Daoy (cell line): ENCODE data around the gene HOXA5. TPM values are rescaled to one million over a fixed set of nuclear protein-coding genes. Genes with fewer than 3 reads are reported as not detected.
A peak's percentile ranks its signal among the peaks of the same experiment; 100 is the strongest.

Experiments
- DNase-seq: peaks from one replicate; pipeline ENCODE4 v3.0.0-alpha.2; 2015; ENCODE audit warnings: low read depth
- total RNA-seq: library from RNA; depleted of rRNA; stranded (reverse); fragments of >200 nt; shearing (Covaris generic); gene quantifications from 2 replicates; pipeline ENCODE4 v1.2.3, GENCODE V29; 2014

HOXA5 gene
- total RNA-seq, 1 experiment from 2014 or later = 41.1 TPM

DNA sequence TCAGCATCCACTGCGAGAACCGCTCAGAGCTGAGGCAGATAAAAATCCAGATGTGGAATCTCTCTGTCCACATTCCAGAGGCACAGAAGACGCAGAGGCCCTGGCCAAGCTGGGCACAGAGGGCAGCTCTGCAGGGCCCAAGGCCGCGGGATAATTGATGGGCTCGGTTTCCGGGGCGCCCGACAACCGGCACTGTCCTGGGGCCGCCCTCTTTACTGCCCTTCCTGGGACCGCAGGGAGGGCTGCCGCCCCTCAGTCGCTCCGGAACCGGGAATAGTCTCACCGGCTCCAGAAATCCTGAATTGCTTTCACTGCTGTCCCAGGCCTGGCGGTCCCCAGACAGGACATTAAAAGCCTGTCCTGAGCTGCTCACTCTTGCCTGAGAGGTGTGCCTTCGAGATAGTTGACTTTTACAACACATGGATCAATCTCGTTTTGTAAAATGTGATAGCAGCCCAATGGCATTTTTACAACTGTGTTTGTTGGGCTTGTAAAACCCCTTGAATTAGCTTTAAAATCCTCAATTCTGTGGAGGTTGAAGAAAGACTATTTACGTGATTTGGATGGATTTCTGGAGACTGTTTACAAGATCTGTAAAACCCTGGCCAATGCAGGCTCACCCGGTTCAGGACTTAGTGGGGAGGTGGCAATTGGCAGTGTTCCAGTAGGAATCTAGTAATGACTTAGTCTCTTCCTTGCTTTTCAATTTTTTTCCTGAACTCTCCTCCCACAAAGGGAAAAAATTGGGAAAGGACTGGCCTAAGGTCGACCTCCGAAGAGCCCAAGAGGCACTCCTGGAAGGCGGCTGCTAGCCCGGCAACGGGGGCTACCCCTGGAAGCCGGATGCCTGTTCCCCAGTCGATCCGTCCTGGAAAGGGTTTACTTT is 5.5 kb upstream of the HOXA5 start:
- no peak for DNase-seq

DNA sequence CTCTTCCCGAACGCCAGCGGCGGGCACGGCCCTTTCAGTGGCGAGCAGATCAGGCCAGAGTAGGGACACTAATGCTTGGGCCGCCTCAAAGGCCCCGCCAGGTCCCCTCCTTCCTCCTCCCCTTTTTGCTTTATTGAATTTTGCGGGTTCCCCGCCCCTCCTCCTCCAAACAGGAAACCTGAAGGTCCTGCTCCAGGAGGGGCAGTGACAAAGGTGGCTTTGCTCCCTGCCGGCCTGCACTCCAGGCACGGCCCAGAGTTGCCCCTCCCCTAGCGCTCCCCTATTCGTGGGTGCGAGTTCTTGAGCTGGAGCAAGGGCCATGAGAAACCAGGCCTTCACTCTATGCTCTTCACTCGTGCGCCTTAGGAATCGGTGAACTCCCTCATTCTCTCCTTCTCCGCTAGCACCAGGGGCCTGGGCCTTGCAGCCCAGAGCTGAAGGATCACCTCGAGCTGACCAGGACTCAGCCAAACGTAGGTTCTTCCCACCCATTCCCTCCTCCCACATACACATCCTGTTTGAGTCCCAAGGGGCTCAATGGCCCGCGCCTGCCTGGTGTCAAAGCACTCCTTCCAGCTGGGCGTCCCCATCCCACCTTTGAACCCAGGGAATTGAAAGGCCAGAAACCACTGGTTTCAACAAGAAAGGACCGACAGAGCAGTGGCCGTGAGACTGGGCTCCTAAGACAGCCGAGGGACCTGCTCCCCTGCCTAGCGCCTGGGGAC is 4.7 kb upstream of the HOXA5 start:
- DNase-seq = no peak

DNA sequence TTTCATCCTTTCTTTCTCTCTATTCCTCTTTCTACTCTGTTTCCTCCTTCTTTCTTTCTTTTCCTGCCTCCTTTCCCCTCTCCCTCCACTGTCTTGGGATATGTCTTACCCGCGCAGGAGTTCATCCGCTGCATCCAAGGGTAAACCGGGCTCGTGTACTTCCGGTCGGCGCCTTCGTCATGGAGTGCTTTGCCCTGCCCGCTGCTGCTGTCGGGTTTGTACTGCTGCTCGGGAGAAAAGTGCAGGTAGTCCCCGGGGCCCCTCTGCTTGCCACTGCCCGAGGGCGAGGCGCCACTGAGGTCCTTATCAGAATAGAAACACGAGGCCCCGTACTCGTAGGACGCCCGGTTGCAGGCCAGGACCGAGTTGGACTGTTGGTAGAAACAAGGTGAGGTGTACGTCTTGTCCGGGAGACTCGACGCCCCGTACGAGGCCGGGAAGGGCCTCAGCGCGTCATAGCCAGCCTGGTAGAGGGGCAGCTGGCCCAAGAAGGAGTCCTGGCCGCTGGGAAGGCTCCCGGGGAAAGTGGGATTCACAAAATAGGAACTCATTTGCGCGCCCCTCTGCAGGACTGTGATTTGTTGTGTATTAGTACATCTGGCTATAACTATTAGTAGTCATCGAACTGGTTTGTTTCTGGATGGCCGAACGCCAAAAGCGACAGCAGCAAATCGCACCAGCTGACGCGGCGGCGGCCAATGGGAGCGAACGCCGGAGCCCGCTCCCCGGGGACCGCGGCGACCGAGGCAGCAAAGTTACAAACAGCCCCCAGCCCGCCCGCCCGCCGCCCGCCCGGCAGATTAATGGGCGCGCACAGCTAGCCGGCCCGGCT is 3.9 kb upstream of the HOXA5 start, which contains the start of gene HOXA6:
Gene HOXA6, minus strand, starts transcription at position 576 of the 832 bp plus-strand sequence. Its CDS starts 25 bp downstream, at position 551.
- no peak for DNase-seq

DNA sequence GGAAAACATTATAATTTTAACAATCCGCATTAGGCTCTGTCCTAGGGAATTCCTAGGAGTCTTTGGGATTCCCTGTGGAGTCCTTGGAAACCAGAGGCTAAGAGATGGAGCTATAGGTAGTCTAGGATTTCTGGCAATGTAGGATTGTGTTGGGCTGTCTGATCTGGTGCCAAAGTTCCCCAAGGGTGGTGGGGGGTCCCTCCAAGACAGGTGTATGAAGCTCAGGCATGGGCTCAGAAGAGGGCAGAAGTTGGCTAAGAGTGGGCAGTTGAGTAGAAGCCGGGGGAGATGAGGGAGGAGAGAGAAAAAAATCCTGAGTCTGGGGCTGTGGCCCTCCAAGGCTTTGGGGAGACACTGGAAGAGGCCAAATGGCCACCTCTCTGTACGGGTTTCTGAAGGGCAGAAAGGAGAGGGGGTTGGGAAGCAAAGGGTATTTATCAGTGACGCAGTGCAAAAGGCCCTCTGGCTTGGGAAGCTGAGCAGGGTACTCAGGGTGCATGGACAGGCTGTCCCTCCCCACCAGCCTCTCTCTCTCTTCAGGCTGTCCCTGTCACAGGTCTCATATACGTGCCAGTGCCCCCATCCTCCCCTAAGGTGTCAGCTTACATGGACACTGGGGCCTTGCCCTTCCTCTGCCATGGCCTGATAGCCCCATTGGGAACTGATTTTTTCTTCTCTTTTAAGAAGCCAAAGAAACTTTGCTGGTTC is 3.2 kb upstream of the HOXA5 start:
- DNase-seq = no peak

DNA sequence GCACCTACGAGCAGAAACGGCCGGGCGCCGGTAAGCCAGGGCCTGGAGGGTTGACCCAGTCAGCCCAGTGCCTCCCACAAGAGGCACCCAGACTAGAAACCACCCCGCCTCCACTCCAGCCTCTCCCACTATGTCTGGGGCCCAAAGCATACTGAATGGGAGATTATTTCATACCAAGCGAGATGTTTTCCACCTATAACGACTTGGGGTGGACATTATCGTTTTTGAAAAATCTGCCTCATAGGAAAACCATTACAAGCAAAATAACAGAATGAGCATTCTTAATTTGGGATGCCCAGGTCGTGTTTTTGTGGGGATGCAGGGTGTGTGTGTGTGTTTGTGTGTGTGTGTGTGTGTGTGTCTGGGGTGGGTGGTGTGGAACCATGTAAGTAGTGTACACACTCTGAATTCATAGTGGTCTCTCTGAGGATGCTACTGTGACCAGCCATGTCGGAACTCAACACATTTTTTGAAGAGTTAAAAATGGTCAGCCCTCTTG is 2.5 kb upstream of the HOXA5 start:
- no peak for DNase-seq

DNA sequence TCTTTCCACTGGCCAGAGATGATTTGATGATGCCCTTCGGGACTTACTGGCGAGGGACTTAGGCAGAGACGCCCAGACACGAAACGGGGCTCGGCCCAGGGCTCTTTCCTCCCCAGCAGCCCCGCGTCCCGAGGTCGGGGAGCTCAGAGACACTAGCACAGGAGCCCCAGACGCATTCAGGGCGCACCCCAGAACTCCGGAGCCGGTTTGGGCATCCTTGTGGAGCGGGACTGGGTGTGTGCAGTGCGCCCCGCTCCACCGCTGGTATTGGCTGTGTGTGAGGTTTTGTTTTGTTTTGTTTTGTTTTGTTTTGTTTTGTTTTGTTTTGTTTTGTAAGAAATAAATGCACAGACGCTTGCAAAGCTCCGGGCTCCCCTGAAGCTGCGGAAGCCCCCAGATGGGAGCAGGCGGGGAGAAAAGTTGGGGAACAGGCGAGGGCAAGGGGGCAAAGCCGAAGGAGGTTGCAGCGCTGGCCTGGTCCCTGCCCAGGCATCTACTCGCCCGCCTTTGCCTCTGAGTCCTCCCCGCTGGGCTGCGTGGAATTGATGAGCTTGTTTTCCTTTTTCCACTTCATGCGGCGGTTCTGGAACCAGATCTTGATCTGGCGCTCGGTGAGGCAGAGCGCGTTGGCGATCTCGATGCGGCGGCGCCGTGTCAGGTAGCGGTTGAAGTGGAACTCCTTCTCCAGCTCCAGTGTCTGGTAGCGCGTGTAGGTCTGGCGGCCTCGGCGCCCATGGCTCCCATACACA is 1.9 kb upstream of the HOXA5 start:
- no peak for DNase-seq

DNA sequence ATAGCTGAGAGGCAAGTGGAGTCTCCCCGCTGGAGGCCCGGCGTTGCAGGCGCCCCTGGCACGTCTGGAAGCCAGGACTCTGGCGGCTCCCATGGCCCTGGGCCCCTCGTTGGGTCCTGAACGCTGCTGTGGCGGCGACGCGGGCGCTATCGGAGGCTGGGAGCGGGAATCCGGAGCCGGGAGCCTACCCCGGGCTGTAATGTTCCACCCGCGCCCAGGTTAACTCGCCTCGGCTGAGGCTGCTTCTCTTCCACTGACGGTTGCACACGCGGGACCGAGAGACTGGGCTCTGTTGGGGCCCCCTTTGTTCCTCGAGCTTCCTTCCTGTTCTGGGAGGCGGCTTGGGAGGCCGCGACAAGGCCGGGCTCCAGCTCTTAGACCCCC is 1.3 kb upstream of the HOXA5 start:
- DNase-seq = no peak

DNA sequence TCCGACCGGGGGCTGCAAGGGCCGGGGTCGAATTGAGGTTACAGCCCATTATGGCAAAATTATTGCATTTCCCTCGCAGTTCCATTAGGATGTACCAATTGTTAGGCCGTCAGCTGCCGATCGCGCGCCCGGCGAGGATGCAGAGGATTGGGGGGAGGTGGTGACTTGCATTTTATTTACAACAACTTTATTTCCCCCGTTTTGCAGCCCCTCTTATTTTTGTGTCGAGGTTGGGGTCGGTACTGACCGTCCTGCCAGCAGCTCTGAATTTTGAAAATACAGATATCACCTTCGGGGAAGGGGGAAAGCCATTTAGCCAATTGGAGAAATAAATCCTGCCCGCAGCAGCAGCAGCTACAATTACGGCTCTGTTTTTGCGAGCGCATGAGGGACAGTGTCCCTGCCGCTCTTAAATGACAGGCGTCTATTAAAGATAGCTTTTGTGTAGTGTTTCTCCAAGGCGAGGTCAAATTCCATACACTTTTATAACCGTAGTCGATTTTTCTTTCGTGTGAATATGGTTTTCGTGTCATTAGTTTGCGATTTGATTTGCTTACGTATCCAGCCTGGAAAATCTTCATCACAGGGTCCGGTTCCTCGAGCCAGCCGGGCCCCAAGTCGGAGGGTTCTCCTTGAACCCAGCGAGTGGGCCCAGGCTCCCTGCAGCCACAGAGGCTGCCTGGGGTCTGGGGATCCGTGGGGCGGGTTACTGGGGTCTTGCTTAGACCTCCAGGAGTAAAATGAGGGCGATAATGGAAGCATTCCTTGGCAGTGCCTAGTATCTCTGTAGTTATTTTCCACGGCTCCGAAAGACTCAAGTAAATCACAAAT is 684 bp upstream of the HOXA5 start:
- no peak for DNase-seq

DNA sequence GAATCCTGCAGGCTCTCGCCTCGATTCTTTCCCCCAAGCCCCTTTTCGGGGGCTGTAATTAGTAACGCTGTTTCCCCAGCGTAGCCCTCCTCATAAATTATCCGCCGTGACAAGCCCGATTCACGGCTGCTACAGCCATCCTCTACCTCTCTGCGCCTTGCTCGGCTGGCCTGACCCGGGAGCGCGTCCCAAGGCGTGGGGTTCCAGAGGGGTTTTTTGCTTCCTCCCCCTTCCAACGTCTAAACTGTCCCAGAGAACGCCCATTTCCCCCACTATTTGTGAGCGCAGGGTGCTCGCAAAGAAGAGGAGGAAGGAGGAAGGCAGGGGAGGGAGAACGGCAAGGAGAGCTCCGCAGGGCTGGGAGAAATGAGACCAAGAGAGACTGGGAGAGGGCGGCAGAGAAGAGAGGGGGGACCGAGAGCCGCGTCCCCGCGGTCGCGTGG is 880 bp downstream of the HOXA5 start:
- DNase-seq = no peak

DNA sequence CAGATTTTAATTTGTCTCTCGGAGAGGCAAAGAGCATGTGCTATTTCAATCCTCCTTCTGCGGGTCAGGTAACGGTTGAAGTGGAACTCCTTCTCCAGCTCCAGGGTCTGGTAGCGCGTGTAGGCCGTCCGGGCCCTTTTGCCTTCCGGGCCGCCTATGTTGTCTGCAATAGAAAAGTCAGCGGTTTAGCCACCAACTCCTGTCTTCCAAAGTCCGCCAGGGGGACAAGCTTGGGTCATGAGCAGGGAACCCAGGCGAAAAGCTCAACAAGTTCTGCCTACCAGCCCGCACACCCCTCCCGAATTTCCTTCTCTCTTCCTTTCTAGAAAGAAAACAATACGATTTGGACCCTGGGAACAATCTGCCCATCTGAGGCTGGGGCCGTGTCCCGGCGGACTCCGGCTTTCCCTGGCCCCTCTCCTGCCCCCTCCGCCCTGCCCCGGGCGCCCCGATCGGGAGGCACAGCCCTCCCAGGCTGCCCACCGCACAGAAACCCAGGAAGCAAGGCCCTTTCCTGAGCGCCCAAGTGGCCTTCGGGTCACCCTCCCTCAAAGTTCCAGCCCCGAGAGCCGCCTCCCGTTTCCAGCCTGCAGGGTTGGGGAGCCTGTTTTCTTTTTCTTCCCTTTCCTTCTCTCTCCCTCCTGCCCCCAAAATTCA is 1.4 kb downstream of the HOXA5 start:
- DNase-seq = peak; percentile 78

DNA sequence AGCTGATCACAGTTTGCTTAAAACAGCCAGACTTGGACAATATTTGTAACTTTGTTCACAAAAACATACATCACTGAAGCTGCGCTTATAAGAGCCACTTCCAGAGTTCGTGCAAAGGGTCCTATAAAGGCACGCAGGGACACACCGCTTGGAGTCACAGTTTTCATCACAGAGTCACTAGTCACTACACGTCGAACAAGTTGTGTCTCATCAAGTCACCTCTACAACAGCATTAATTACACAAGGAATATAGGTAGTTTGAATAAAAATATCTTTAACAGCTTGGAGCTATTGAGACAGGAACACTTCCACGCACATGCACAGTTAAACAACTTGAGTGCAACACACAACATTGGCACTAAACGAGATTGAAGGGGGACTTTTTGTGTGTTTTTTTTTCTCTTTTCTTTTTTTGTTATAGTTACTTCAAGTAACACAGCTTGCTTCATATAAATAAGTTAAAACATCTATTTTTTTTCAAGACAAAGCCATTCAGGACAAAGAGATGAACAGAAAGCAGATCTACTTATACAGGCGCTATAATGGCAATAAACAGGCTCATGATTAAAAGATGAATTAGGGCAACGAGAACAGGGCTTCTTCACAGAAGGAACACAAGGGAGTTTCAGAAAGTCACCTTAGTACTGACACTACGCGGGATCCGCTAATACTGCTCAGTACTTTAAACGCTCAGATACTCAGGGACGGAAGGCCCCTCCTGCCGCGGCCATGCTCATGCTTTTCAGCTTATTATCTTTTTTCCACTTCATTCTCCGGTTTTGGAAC is 2.2 kb downstream of the HOXA5 start:
- no peak for DNase-seq

DNA sequence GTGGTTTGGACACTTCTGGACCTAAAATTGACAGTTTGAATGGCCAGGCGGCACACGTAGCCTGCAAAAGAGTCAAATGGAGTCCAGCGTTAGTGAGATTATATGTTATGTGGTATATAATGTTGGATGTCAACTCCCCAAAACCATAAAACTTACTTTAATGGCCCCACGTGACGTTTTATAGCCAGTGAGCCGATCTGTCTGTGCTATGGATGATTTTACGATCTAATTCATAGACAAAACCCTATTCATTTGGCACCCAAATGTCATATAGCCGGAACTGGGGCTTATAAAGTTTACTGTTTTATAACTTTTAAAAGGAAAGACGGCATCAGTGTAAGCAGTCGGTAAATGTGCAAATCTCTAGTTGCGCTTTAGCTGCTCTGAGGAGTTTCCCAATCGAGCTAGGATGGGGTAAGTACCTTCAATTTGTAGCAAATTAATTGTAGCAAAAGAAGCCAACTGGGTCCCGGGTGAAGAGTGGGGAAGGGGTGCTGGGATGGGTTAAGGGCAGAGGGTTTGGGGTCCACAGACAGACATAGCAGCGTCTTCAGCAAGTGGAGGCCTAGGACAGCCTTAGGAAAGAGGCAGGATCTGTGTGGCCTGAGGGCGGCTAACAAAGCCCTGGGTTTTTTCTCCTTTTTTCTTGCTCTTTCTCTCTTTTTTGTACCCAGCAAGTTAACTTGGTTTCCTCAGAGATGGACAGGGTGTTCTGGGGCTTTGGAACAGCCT is 3.2 kb downstream of the HOXA5 start:
- no peak for DNase-seq

DNA sequence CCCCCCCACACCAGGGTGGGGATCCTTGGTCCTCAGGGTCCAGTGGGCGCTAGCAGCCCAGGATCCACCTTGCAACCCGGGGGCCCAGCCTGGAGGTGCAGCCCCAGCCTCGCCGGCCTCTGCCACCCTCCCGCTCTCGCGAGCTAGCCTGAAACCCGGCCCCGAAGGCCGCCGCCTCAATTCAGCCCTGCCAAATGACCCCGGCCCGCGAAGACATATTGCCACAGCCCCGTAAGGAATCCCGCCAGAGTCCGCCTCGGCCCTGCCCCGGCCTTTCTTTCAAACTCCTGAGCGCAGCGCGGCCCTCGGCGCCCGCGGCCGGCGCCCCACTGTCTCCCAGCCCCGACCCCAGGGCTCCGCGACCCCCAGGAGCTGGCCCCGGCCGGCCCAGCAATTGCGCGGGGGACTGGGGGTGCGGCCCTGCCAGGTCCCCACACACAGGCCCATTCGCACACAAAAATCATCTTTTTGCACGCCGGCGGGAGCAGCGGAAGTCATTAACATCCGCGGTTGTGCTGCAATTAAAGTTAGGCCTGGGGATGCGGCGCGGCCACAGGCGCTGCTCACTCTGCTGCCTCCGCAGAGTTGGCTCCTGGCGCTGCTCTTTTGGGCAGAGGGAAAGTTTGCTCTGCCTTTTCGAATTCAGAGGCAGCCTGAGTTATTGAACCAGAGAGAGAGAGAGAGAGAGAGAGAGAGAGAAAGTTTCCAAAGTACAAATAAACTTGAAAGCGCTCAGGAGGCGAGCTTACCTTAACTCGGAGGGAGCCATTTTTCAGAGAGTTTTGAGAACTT is 4.0 kb downstream of the HOXA5 start:
- peak; percentile 64 for DNase-seq

DNA sequence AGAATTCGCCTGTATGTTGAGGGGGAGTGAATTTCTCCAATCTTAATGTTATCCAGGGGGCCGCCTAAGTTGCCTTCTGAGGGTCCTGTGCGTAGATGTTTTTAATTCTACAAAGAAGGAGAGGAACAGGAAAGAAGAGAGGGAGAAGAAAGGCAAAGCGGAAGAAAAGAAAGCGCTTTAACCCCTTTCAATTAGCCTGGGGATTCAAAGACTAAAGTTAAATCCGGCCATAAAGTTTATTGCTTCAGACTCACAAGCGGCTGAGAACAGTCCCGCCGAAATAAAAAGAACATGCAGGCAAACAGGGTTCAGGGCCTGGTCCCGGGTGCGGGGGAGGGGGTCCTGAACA is 4.5 kb downstream of the HOXA5 start:
- no peak for DNase-seq

DNA sequence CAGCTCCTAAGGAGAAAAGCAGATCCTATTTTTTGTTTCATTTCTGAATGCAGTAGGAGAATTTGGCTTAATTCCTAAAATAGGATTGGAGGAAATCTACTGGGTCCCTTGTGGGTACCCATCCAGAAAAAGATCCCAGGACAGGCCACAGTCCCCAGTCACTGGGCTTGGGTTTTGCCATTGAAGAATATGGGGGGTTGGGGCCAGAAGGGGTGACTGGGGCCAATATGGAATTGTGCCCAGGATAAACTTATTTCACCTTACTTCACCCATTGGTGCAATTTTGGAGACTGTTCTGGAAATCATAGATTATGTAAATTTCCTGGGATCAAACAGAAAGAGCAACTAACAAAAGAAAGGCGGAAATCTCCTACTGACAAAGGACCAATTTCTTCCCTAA is 5.0 kb downstream of the HOXA5 start:
- no peak for DNase-seq

DNA sequence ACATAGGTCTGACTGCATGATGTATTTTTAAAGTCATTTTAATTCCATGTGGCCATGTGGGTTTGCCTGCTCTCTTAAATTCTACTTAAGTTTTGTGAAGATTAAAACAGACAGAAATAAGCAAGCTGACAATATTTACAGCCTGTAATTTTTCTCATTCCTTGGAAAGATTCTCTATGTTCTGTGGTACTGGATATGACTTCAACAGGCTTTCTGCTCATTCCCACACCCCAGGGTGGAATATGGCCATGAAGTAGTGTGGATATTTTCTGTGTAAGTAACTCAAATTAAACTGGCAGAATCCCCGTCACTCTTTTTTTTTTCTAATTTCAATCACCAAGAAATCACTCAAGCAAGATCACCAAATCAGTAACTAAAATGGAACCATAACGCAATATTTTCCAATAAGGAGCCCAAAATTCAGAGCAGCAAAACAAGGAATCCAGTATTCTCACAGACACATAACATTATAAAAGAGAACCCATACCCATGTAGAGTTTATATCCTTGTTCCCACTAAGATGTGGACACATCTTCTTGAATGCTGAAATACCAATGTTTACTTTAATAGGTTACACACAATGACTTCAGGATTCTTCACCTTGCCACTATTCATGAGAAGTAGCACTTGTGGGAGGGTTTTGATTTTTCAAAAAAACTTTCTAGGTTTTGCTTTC is 5.7 kb downstream of the HOXA5 start:
- DNase-seq = no peak
